SK-N-MC (cell line): ENCODE results near the gene SPTBN2.

ENCODE experiments used
- DNase-seq: peaks from one replicate; pipeline ENCODE4 v3.0.0-alpha.2; 2011; ENCODE audit warnings: low read depth, low spot score
- H3K27ac ChIP-seq: fragments of 200-600 bp; sonication (generic); 2 replicates; pipeline ENCODE4 v1.5.1; 2016; ENCODE audit warnings: mixed run types
- H3K36me3 ChIP-seq: fragments of 200-600 bp; sonication (generic); 2 replicates; pipeline ENCODE4 v1.6.1; 2017; ENCODE audit warnings: antibody characterized with exemption, low read length, mixed read lengths; ENCODE audit not compliant: insufficient read depth
- H3K4me3 ChIP-seq: fragments of 200-600 bp; sonication (generic); 2 replicates; pipeline ENCODE4 v1.5.1; 2016
- H3K9ac ChIP-seq: fragments of 200-600 bp; sonication (generic); 2 replicates; pipeline ENCODE4 v1.8.0; 2017; ENCODE audit warnings: mixed run types, mixed read lengths; ENCODE audit not compliant: insufficient read length
- H3K9me3 ChIP-seq: fragments of 200-600 bp; sonication (generic); 2 replicates; pipeline ENCODE4 v1.6.1; 2017; ENCODE audit warnings: low read depth, mild to moderate bottlenecking, antibody characterized with exemption, low read length, moderate library complexity, mixed read lengths
- EZH2 ChIP-seq: fragments of 200-600 bp; sonication (generic); IDR thresholded peaks from one replicate; pipeline ENCODE4 v1.6.1; 2017; ENCODE audit warnings: antibody characterized with exemption
- FOXP2 ChIP-seq: optimal IDR thresholded peaks from 2 replicates; pipeline ENCODE3; 2011; ENCODE audit warnings: mild to moderate bottlenecking, moderate library complexity; ENCODE audit not compliant: insufficient read depth; ENCODE audit errors: extremely low read length, control extremely low read depth
- POLR2AphosphoS5 ChIP-seq: IDR thresholded peaks from 2 replicates; pipeline ENCODE4 v1.6.1; 2012; ENCODE audit warnings: mild to moderate bottlenecking, low read depth, low read length, borderline replicate concordance

The SPTBN2 gene

DNA sequence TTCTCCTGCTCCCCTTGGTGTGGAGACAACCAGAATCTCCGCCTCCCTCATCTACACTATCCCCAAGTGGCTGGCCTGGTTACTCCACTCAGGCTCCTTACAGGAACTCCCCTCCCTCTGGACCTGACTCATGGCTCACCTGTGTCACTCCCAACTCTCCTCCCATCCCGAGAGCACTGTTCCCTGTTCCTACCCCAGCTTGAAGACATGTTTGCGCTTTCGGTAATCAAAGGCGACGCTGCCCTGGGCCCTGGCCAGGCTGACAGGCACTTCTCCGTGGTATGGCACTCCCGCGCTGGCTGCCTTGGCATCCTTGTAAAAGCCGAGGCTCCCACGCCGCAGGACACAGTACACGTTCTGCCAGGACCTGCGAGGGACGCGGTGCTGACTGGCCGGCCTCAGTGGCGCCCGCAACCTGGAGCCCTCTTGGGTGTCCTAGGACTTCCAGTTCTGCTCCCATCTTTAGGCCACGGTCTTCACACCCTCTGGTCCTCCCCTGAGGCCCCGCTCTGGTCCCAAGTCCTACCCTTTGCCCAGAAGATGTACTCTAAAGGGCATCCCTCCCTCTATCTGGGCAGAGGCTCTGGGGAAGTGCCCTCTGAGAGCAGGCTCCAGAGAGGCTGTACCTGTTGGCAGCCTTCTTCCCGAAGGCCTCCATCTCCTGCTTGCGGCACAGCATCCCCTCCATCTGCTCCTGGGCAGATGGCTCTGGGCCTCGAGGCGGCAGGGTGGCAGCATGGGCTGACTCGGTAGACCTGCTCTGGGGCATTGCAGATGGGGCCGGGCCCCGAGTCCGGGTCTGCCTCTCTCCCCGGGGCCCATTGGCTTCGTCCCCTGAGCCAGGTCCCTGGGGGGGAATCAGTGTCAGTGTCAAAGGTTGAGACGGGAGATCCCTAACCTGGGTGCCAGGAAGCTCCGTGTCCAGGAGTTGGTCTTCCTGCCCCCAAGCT lies 41.9 kb downstream of the SPTBN2 start:
- no peak overlapping the region for H3K27ac ChIP-seq
- H3K36me3 ChIP-seq = peaks cover 46% of the 10 kb centered on the region
- no peak for DNase-seq
- no peak overlapping the region for H3K4me3 ChIP-seq
- no peak overlapping the region for H3K9ac ChIP-seq
- TF ChIP-seq POLR2AphosphoS5 = no peak
- H3K9me3 ChIP-seq = no peaks in the 10 kb centered on the region

DNA sequence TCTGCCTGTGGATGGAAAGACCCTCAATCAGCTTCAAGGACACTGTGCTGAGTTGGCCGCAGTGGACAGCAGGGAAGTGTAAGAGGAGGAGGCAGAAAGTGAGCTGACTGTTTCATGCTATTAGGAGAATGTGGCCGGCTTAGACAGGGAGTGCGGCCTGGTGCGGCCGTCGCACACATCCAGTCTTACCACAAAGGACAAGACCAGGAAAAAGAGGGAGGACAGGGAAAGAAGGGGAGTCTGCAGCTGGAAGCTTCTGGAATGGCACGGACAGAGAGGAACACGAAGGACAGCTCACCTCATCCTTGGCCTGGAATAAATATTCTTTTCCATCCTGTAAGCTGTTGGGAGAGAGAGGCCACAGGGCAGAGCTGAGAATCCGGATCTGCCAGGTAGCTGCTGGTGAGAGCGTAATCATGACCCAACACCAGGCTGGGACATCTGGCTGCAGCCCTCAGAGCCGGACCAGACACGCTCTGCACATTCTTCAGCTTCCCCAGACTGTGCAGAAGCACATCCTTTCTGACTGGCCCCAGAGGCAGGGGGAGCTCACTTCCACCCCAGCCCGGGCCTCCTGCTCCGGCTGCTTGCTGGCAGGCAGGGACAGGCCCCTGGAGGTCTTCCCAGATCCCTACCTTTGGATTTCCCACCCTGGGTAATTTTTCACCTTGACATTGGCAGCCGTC lies 42.8 kb downstream of the SPTBN2 start:
- no peaks in the 10 kb centered on the region for H3K9me3 ChIP-seq
- H3K4me3 ChIP-seq = no peak overlapping the region
- H3K36me3 ChIP-seq = peaks cover 37% of the 10 kb centered on the region
- no peak overlapping the region for H3K27ac ChIP-seq
- no peak for DNase-seq
- no peak overlapping the region for H3K9ac ChIP-seq
- TF ChIP-seq EZH2 = no peak
- no peak for TF ChIP-seq POLR2AphosphoS5
- no peak for TF ChIP-seq FOXP2

DNA sequence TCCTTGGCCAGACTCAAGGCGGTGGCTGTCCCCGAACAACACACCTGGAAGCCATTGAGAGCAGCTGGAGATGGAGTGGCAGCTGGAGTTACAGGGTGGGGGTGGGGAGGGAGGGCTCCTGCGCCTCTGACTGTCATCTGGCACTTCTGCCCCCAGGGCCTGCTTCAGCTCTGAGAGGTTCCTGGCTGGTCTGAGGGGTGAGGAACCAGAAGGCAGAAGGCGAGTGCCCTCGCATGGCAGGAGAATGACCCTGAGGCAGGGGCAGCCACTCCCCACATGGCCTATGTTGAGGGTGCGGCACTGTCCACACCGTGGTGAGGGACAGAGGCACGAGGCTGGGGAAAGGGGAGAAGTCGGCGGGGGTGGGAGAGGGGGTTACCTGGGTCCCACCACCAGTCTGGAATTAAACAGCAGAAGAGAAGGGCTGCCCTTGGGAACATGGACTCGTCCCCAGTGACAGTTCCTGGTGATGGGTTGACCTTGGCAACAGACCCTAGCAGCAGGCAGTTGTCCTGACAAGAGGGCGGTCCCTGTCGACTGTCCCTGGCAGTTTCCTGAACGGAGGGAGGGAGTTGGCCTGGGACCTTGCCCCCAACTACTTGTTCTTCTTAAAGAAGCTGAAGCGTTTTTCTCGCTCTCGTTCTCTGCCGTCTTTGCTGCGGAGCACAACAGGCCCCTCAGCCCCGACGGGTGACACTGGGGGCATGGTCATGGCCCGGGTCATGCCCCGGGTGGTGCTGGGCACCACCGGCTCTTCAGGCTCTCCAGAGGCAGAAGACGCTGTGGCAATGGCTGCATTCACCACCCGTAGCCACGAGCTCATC lies 43.5 kb downstream of the SPTBN2 start:
- H3K27ac ChIP-seq = no peak overlapping the region
- no peak for TF ChIP-seq POLR2AphosphoS5
- TF ChIP-seq FOXP2 = no peak
- no peak for TF ChIP-seq EZH2
- H3K9ac ChIP-seq = no peak overlapping the region
- no peaks in the 10 kb centered on the region for H3K9me3 ChIP-seq
- no peak overlapping the region for H3K4me3 ChIP-seq
- H3K36me3 ChIP-seq = peaks cover 35% of the 10 kb centered on the region
- DNase-seq = no peak

DNA sequence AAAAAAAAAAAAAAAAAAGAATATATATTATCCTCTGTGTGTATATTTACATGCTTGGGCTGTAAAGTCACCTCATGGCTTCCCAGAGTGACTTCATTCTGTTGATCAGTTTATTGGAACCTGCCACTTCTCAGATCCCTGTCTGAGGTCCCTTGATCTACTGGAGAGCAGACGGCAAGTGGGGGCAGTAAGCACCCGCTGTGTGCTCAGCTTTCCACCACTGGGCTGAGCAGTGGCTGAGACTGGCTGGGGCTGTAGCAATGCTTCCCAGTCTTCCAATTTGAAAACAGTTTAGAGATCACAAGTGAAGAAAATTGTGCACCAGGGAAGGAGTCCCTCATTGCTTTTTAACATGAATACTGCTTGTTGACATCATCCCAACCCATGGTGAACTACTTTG lies 44.4 kb downstream of the SPTBN2 start:
- Histone ChIP-seq H3K9me3 (no peaks in the 10 kb centered on the region), H3K9ac (no peak overlapping the region), H3K36me3 (peaks cover 35% of the 10 kb centered on the region), H3K4me3 (no peak overlapping the region), H3K27ac (no peak overlapping the region)
- DNase-seq = no peak
- no peak for TF ChIP-seq POLR2AphosphoS5

DNA sequence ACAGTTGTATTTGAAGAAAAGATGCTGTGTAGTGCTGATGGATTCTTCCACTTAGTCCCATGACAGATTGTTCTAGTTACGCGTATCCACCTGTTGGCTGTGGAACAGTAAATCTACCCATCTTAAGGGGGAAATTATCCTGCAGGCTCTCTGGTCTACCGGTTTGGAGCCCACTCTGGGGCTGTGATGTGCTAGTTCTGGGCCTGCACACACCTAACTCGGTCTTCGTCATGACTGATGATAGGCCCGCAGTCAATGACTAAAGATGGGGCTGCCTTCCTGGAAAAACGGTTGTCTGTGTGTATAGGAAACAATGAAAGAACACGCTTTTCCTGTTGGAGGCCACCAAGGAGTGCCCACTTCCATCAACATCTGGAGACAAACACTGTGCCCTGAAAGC lies 45.1 kb downstream of the SPTBN2 start:
- H3K9me3 ChIP-seq = no peaks in the 10 kb centered on the region
- no peak for DNase-seq
- H3K27ac ChIP-seq = no peak overlapping the region
- H3K4me3 ChIP-seq = no peak overlapping the region
- no peak overlapping the region for H3K9ac ChIP-seq
- peaks cover 33% of the 10 kb centered on the region for H3K36me3 ChIP-seq
- TF ChIP-seq FOXP2 = no peak
- TF ChIP-seq POLR2AphosphoS5 = no peak
- TF ChIP-seq EZH2 = no peak

DNA sequence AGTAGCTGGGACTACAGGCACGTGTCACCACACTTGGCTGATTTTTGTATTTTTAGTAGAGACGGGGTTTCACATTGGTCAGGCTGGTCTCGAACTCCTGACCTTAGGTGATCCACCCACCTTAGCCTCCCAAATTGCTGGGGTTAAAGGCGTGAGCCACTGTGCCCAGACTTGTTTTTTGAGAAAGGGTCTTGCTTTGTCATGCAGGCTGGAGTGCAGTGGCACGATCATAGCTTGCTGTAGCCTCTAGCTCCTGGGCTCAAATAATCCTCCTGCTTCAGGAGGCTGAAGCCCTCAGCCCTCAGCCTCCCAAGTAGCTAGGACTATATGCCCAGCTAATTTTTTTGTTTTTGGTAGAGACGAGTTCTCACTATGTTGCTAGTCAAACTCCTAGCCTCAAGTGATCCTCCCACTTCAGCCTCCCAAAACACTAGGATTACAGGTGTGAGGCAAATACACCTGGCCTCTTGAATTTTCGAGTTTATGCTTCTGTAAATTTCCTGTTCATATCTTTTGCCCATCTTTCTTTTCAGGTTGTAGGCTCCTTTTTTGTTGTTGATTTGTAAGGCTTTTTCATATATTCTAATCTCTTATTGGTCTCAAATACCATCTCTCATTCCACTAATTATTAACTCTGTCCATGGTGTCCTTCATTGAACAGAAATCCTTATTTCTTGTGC lies 47.9 kb downstream of the SPTBN2 start:
- H3K36me3 ChIP-seq = peaks cover 18% of the 10 kb centered on the region
- no peak for DNase-seq
- no peak overlapping the region for H3K4me3 ChIP-seq
- no peaks in the 10 kb centered on the region for H3K9me3 ChIP-seq
- TF ChIP-seq POLR2AphosphoS5 (no peak), FOXP2 (no peak), EZH2 (no peak)
- no peak overlapping the region for H3K9ac ChIP-seq
- no peak overlapping the region for H3K27ac ChIP-seq

DNA sequence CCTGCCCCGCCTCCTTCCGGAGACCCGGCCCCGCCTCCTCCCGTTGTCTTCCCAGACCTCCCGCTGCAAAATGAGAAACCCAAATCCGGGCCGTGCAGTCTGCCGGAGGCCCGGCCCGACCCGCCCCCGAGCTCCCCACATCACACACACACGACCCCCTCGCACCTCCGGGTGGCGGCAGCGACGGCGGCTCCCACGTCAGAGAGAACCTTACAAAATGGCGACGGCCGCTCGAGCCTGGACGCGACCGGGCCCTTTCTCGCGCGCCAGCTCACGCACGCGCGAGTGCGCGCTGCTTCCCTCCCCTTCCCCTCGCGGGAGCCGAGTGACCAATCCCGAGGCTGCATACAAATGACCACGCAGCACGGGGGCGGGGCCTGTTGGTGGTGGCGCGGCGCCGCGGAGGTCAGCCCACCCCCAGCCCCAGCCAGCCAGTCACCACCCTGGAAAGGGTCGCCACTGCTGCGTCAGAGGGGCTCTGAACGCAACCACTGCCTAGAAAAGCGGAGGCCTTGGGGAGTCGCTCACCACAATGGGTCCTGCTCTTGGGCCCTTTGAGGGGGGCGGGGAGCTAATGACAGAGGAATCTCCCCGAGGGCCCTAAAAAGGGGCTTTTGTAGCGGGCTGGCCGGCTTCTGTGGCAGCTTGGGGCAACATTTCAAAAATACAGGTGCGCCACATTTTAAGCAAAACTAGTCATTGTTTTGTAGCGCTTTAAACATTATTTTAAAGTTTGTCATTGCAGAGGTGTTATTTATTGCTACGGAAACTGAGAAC lies 51.2 kb downstream of the SPTBN2 start, which contains the start of gene RBM4B:
TSS of gene RBM4B (minus strand) at position 289 of the 777 bp plus-strand sequence. CDS start 808 bp downstream, outside the sequence.
- H3K9me3 ChIP-seq = no peaks in the 10 kb centered on the region
- peak within 1 kb of the TSS; percentile 88 for H3K9ac ChIP-seq
- DNase-seq = peak; percentile 45
- H3K36me3 ChIP-seq = peaks cover 18% of the 10 kb centered on the region
- TF ChIP-seq POLR2AphosphoS5 (peak; percentile 92), FOXP2 (peak; percentile 17), EZH2 (no peak)
- peak within 1 kb of the TSS; percentile 95 for H3K4me3 ChIP-seq
- peak within 1 kb of the TSS; percentile 98 for H3K27ac ChIP-seq
